GM12878 (cell line): ENCODE data around the gene CSF1.
"Not testable (repeated sequence)": the region's sequence is repeated elsewhere in the genome, so short reads cannot be mapped to it uniquely, and the experiment has no call there.

Experiments used
- ATF3 ChIP-seq: IDR thresholded peaks from 2 replicates; pipeline ENCODE4 v1.6.1; 2011; ENCODE audit warnings: low read depth, mild to moderate bottlenecking, low read length, moderate library complexity, borderline replicate concordance; ENCODE audit errors: extremely low read depth
- CREB1 ChIP-seq: IDR thresholded peaks from 2 replicates; pipeline ENCODE4 v1.6.1; 2012; ENCODE audit warnings: low read depth, mild to moderate bottlenecking, inconsistent platforms
- CTCF ChIP-seq, 3 experiments: IDR thresholded peaks in 2 of 3; conservative IDR thresholded peaks in 1 of 3; 2 replicates each; pipeline ENCODE4 v1.5.1; 2011; ENCODE audit warnings: low read depth in 3 of 3, low read length in 3 of 3, mild to moderate bottlenecking in 3 of 3, control low read depth in 2 of 3, moderate library complexity in 2 of 3, inconsistent platforms in 1 of 3, mixed read lengths in 1 of 3; ENCODE audit not compliant: control insufficient read depth in 2 of 3, insufficient read depth in 1 of 3; ENCODE audit errors: extremely low read depth in 1 of 3
- DPF2 ChIP-seq: fragments of 450-650 bp; IDR thresholded peaks from 2 replicates; pipeline ENCODE4 v1.6.1; 2017; ENCODE audit warnings: mild to moderate bottlenecking
- IRF3 ChIP-seq: fragments of 450-650 bp; IDR thresholded peaks from 2 replicates; pipeline ENCODE4 v1.6.1; 2014; ENCODE audit warnings: mild to moderate bottlenecking
- JUND ChIP-seq: IDR thresholded peaks from 2 replicates; pipeline ENCODE4 v1.6.1; 2012; ENCODE audit warnings: low read depth, mild to moderate bottlenecking, low read length, improper control_type of control experiment, moderate library complexity
- POLR2A ChIP-seq: IDR thresholded peaks from 2 replicates; pipeline ENCODE4 v1.6.1; 2011; ENCODE audit warnings: low read depth, mild to moderate bottlenecking, low read length
- POLR2AphosphoS5 ChIP-seq: IDR thresholded peaks from 2 replicates; pipeline ENCODE4 v1.6.1; 2011; ENCODE audit warnings: mild to moderate bottlenecking, low read length, inconsistent platforms
- USF2 ChIP-seq: IDR thresholded peaks from 2 replicates; pipeline ENCODE4 v1.6.1; 2011; ENCODE audit warnings: low read depth, low read length, improper control_type of control experiment, borderline replicate concordance
- ZNF384 ChIP-seq: IDR thresholded peaks from 2 replicates; pipeline ENCODE4 v1.6.1; 2012; ENCODE audit warnings: low read depth, mild to moderate bottlenecking, low read length, improper control_type of control experiment, borderline replicate concordance

GRCh38 chr1:109920391-109920790 is 9.7 kb downstream of the CSF1 start:
- TF ChIP-seq CTCF (IDR thresholded peaks at IDR 0.05 in 2 of 3, conservative IDR thresholded peaks at IDR 0.05 in 1 of 3; ENCODE audit: control insufficient read depth in 2 of 3, extremely low read depth in 1 of 3, insufficient read depth in 1 of 3, low read depth in 3 of 3, low read length in 3 of 3); POLR2A; JUND; DPF2; CREB1; POLR2AphosphoS5; ZNF384; IRF3; ATF3; USF2: not testable (repeated sequence)
